Stromal cell of bone marrow (primary cell): ENCODE results near the gene NFIA.

Experiments used
- DNase-seq: peaks from one replicate; pipeline ENCODE4 v3.0.0-alpha.2; 2012; ENCODE audit warnings: low read depth

The NFIA gene

GRCh38 chr1:61297887-61298286 lies 215.5 kb downstream of the NFIA start:
- no peak for DNase-seq

- no peak for DNase-seq
These were observed 217.1 kb downstream of the NFIA start for GRCh38 chr1:61299463-61299862.

GRCh38 chr1:61300899-61301298 lies 218.5 kb downstream of the NFIA start:
- DNase-seq: no peak

- DNase-seq: peak; percentile 85
These were observed 219.7 kb downstream of the NFIA start for GRCh38 chr1:61301824-61302657.

GRCh38 chr1:61307422-61308142 lies 225.2 kb downstream of the NFIA start:
- DNase-seq: no peak

- DNase-seq: no peak
These were observed 227.7 kb downstream of the NFIA start for GRCh38 chr1:61310057-61310456.

GRCh38 chr1:61310538-61310937 lies 228.2 kb downstream of the NFIA start:
- no peak for DNase-seq

GRCh38 chr1:61313906-61314422 lies 231.6 kb downstream of the NFIA start:
- DNase-seq: no peak

GRCh38 chr1:61315011-61315410 lies 232.7 kb downstream of the NFIA start:
- no peak for DNase-seq

- no peak for DNase-seq
These were observed 234.1 kb downstream of the NFIA start for GRCh38 chr1:61316493-61316892.

- DNase-seq: peak; percentile 54
These were observed 236.2 kb downstream of the NFIA start for GRCh38 chr1:61318319-61319125.

GRCh38 chr1:61320575-61320974 lies 238.2 kb downstream of the NFIA start:
- DNase-seq: no peak

- DNase-seq: no peak
These were observed 239.8 kb downstream of the NFIA start for GRCh38 chr1:61322008-61322744.

- DNase-seq: no peak
These were observed 240.4 kb downstream of the NFIA start for GRCh38 chr1:61322769-61323168.

GRCh38 chr1:61323681-61324328 lies 241.4 kb downstream of the NFIA start:
- DNase-seq: no peak

GRCh38 chr1:61326713-61327112 lies 244.4 kb downstream of the NFIA start:
- no peak for DNase-seq

- DNase-seq: no peak
These were observed 245.1 kb downstream of the NFIA start for GRCh38 chr1:61327436-61327835.

- no peak for DNase-seq
These were observed 247.2 kb downstream of the NFIA start for GRCh38 chr1:61329556-61329955.

GRCh38 chr1:61330018-61330417 lies 247.7 kb downstream of the NFIA start:
- no peak for DNase-seq

- DNase-seq: no peak
These were observed 248.2 kb downstream of the NFIA start for GRCh38 chr1:61330571-61330970.

- no peak for DNase-seq
These were observed 249.9 kb downstream of the NFIA start for GRCh38 chr1:61332196-61332753.
